M059J (cell line): ENCODE measurements around the gene NHLRC1. TPM values are rescaled to one million over a fixed set of nuclear protein-coding genes. Genes with fewer than 3 reads are reported as not detected.

ENCODE experiments used
- DNase-seq: peaks from one replicate; pipeline ENCODE4 v3.0.0-alpha.2; 2012; ENCODE audit warnings: low read depth
- total RNA-seq: library from RNA; depleted of rRNA; stranded (reverse); fragments of >200 nt; shearing (Covaris generic); gene quantifications from 2 replicates; pipeline ENCODE4 v1.2.3, GENCODE V29; 2014

The NHLRC1 gene
- total RNA-seq, 1 experiment from 2014 or later: 1.9 TPM

- no peak for DNase-seq
These were observed 17.6 kb upstream of the NHLRC1 start for GRCh38 chr6:18139935-18140621.

DNA sequence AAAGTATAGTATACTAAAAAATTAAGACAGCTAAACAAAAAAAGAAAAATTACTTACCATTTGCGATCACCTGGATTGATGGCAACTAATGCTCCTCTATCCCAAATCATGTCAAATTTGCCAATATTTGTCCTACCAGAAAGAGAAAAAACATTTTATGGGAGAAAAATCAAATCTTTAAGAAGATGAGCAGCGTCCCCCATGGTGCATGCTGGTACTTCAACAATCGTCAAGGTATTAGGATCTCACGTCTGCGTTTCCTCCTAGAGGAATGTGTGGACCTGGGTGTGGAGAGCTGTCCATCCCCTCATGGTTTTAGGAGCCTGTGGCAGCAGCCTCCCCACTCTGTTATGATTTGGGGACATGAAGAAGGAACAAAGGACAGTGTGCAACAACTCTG, 16.4 kb upstream of the NHLRC1 start:
- DNase-seq: no peak

DNA sequence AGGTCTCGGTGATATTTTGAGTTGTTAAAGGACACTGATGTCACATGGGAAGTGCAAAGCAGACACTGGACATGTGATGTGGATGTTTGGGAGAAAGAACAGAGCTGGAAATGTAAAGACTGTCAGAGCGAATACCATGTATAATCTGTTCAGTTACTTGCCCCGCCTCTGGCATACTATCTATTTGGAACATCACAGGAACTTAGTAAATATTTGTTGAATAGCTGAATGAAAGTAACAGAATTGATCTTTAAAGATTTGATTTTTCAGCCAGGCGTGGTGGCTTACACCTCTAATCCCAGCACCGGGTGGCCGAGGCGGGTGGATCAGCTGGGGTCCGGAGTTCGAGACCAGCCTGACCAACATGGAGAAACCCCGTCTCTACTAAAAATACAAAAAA, 13.8 kb upstream of the NHLRC1 start:
- no peak for DNase-seq

DNA sequence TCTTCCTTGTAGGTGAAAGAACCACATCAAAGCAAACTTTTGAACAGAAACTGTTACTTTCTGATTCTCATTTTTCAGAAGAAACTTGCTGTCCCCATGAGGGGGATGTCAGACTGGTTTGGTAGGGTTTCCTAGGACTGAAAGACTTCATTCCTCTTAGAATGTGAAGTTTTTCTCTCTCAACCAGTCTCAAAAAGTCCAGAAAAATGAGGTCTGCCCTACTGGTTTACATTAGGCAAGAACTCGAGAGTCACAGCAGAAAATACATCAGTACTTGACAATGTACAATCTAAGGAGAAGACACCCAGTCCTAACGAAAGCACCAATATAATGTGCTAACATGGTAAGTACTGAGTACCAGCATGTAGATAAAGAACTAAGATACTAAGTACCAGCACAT, 12.7 kb upstream of the NHLRC1 start:
- DNase-seq: no peak

- DNase-seq: no peak
These were observed 9.9 kb upstream of the NHLRC1 start for GRCh38 chr6:18132346-18132745.

DNA sequence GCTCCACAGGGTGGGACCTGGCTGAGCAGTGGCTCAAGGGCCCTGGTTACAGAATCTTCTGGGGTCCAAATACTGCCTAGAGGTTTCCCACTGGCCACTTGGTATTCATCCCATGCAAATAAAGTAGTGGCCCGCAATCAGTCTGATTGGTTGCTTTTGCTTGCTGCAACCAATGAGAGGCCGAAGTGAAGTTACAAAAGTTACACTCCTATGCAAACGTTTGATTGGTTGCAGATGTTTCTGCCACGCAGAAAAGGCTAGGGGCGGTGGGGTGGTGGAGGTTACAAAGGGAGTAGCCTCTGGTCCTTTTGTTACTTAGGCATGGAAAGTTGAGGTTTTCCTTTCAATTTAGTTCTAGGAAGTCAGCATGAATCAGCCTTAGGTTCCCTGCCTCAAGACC, 3.6 kb upstream of the NHLRC1 start:
- DNase-seq: peak; percentile 62

GRCh38 chr6:18121580-18122127, 823 bp downstream of the NHLRC1 start:
- DNase-seq: no peak

DNA sequence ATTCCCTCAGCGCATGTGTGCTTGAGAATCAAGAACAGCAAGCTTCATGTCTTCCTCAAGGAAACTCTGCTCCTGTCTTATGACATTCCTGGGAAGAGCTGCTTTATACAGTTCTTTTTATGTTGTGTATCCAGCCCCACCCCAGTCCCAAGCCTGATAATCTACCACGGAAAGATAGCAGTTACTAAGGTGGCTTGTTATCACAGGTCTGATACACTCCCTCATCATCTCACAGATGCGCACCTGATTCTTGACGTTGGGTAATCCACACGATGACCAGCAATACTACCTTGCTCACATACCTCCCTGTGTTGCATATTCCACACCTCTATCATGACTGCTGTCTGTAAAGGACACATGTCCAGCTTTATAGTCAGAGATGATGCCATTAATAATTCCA, 3.2 kb downstream of the NHLRC1 start:
- DNase-seq: no peak

- DNase-seq: no peak
These were observed 4.1 kb downstream of the NHLRC1 start for GRCh38 chr6:18118330-18118729.

DNA sequence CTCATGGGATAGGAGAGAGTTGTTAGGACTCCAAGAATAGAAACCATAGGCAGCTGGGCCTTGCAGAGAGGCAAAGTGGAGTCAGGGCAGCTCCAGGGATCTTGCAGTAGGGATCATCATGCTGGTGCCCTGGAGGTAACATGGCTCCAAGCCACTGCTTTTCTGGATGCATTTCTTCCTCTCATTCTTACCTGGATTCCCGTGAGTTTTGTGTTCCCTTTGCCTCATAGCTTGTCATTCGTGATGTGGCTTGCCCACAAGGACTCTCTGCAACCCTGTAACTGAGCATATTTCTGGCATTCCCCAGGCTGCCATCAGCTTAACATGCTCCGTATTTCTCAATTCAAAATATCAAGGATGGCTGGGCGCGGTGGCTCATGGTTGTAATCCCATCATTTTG, 5.3 kb downstream of the NHLRC1 start:
- DNase-seq: no peak

DNA sequence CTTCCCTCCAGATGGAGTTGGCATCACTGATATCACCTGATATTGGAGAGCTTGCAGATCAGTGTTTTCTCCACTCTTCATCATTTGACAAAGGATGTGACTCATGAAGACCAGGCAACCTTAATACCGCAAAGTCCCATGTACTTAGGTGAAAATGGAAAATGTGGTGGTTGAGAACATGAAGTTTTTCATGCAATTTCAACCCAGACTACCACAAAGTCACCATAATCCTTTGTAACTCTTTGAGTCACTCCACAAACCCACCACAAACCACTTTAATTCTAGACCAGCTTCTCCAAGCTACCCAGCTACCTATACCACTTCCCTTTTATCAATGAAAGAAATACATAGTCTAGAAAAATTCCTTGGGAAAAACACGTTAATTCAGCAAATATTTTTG, 7.1 kb downstream of the NHLRC1 start:
- peak; percentile 85 for DNase-seq

DNA sequence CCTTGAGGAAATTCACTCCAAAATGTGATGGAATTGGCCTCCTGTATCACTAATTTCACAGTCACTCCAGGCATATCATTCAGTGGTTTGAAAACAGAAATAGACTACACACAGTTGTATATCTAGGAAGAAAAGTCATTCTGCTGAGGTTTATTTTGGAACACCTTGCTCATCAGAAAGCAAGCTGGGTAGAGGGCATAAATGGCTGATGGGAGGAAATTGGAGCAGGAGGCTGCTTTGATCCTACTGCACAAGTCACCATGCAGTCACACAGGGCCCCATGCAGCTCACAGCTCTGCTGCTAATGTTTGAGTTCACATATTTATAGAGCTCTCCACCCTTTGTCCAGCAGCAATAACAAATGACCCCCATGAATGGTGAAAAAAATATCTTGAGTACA, 12.3 kb downstream of the NHLRC1 start:
- DNase-seq: no peak

- no peak for DNase-seq
These were observed 15.4 kb downstream of the NHLRC1 start for GRCh38 chr6:18107061-18107460.

- DNase-seq: no peak
These were observed 19.5 kb downstream of the NHLRC1 start for GRCh38 chr6:18102783-18103509.

- no peak for DNase-seq
These were observed 20.6 kb downstream of the NHLRC1 start for GRCh38 chr6:18101873-18102272.

DNA sequence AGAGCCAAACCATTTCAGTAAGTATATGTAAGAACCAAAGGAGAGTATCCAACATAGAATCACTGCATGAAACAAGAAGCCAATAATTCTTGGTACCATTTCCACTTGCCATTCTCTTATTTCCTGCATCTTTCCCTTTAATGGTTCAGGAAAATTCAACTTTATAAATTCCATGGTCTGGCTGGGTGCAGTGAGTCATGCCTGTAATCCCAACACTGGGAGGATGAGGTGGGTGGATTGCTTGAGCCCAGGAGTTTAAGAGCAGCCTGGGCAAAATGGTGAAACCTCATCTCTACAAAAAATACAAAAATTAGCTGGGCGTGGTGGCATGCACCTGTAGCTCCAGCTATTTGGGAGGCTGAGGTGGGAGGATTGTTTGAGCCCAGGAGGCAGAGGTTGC, 21.2 kb downstream of the NHLRC1 start:
- DNase-seq: peak; percentile 71

- DNase-seq: no peak
These were observed 22.2 kb downstream of the NHLRC1 start for GRCh38 chr6:18100296-18100695.

- peak; percentile 74 for DNase-seq
These were observed 23.0 kb downstream of the NHLRC1 start for GRCh38 chr6:18099511-18099910.

DNA sequence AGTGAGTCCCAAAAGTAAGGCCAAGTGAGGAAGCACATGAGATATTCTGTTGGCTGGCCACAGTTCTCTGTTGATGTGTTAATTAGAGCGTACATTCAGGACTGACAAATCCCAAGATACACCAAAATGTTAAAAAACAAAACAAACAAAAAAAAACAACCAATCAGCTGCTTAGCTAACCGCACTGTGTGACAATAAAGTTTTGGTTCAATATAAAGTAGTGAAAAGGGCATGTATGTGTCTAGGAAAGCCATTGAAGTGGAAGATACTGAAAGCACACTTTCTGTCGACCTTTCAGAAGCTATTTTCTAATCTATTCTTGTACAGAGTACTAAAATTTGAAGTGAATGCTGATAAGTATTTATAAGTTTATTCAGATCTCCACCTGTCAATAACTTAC, 26.1 kb downstream of the NHLRC1 start:
- no peak for DNase-seq

- DNase-seq: no peak
These were observed 31.1 kb downstream of the NHLRC1 start for GRCh38 chr6:18091382-18091781.

GRCh38 chr6:18090349-18090786, 32.1 kb downstream of the NHLRC1 start:
- DNase-seq: no peak

DNA sequence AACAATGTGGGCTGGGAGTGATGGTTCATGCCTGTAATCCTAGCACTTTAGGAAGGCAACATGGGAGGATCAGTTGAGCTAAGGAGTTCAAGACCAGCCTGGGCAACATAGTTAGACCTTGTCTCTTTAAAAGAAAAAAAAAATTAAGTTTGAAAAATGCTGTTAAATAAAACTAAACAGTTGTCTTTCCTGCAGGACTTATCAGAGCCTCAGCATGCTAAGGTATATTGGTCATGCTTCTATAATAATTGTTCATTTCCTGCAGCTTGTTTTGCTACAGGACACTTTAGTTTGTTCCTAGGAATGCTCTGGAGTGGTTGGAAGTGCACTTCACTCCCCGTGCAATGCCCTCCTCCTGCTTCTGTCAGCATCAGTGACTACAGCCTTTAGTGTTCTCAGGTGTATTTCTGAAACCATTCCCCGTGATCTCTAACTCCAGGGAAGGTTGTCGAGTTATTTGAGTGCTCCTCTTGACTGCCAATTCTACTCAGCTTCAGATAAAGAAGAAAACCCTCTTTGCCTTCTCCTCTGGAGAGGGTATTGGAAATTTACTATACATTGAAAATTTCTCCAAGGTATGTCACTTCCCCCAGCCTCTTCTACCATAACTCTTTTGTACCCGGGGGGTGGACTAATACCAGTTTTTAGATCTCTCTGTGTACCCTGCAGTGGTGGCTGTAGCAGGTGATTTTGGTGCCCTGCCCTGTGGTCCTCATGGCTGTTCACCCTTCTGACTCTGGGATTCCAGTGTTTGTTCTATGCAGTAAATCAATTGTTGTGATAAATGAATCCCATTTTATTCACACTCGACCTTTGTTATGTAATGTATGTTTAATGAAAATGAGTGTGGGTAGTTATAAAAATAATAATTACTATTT, 33.8 kb downstream of the NHLRC1 start:
- no peak for DNase-seq
